HG03442 (cell line): ENCODE measurements around the gene NHS.
"Not testable (repeated sequence)": the region's sequence is repeated elsewhere in the genome, so short reads cannot be mapped to it uniquely, and the experiment has no call there.

Experiments
- ATAC-seq: cut with Tn5 transposase; IDR thresholded peaks from one replicate; pipeline ENCODE4 v1.9.1; 2021; ENCODE audit warnings: mild to moderate bottlenecking, moderate library complexity; ENCODE audit not compliant: unreplicated experiment

NHS gene

GRCh38 chrX:17446269-17446668 lies 71.3 kb downstream of the NHS start:
- ATAC-seq, result not testable (repeated sequence)

- no peak for ATAC-seq
Observed at GRCh38 chrX:17448188-17448587, 73.2 kb downstream of the NHS start.

GRCh38 chrX:17449866-17450265 lies 74.9 kb downstream of the NHS start:
- no peak for ATAC-seq

DNA sequence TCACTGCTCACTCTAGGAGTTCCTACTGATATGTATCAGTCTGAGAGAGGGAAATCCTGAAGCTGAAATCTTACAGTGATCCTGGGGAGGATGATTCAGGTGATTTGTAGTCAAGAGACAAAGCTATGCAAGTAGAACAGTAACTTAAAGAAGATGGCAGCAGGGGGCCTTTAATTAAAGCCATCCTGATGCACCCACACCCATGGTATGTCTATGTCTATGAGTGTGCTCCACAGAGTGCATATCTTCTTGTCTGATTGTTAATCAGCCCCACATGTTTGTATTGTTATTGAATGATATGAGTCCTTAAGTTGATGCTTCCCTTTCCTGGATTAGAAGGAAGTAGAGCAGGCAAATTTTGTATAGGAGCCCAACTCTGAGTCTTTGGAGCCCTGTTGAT lies 78.8 kb downstream of the NHS start:
- no peak for ATAC-seq

DNA sequence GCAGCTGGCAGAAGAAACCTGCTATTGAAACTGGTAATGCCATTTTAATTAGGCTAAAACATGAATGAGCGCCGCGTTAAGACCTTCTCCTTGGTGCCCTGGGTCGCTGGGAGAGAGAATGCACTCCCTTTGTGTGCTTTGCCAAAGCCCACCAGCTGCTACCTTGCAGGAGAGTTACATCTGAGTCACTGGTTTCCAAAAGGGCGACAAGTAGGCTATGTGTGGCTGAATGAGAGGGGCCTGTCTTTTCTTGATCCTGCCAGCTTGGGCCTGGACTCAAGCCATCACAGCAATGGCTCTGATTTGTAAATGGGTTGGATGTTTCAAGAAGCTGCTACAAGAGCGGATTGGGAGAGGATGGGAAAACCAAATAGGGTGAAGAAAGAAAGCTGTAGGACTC lies 81.5 kb downstream of the NHS start:
- ATAC-seq, result no peak

DNA sequence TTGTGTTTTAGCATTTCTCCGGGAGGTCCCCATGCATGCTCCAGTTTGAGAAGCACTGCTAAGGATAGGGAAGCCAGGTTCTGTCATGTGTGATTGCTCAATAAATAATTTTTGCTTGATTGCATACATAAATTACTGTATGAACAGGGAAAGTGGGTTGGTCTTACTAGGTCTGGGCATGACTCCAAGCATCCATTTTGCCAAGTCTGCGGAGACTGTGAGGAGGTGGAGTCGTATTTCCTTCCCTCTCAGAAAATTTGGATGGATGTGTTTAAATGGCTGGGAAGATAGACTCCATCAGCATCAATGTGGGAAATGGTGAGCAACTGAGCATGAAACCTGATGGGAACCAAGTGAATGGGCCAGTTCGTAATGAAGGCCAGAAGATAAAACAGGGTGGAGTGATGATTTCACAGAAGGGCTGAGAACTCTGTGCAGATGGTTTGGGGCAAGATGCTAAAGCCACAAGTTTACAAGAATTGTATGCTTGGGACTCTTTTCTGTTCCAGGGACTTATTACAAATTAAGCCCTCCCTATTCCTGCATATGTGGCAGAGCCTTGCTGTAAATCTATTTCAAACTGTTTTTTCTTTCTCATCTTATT lies 84.1 kb downstream of the NHS start:
- ATAC-seq, result no peak

- ATAC-seq, result no peak
Observed at GRCh38 chrX:17459661-17460060, 84.7 kb downstream of the NHS start.

DNA sequence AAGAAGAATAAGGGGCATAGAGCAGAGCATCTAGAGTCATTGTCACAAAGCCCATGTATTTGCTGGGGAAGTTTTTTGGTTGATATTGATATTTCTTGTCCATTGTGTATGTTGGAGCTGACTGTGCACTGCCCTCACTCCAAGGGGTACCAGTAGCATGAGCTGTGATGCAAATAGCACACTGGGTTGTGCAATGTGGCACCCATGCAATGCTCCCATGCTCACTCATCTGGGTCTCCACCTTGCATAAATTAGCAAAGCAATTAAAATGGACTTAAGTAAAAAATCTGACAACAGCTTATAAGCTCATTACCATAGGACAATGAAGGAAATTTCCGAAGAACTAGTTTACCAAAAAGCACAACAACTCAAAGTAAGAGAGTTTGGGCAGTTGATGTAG lies 87.9 kb downstream of the NHS start:
- no peak for ATAC-seq

DNA sequence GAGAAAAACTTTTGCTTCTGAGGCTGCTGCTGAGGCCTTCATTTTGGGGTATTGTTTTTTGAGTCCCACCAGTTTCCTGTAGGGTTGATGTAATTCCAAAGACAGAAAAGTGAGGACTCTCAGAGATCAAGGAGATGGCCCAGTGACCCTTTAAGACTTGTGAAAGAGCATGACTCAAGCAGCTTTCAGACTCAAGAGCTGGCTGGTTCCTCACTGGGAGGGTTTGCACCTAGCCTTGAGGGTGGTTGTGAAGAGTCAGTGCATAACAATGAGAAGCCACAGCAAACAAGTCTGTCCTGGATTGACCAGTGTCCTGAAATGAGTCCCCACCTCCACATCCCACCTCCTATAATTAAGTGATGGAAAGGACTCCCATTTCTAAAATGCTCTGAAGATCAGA lies 89.2 kb downstream of the NHS start:
- no peak for ATAC-seq

GRCh38 chrX:17465201-17465600 lies 90.2 kb downstream of the NHS start:
- no peak for ATAC-seq

DNA sequence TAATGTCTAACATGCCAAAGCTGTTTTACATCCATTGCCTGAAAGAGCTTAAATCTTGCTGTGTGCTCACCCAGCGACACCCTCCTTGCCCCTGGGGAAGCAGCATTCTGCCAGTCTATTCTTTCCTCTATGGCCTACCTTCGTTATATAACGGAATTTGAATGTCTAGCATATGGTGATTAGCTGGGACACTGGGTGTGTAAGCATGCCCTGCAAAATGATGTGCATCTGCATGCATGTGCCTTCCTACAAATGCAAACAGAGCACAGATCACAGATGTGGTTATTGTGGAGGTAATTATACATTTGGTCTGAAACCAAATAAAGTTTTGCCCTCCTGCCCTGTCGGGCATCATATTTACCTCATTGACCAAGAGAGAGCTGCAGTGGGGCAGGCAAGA lies 90.8 kb downstream of the NHS start:
- ATAC-seq, result no peak

DNA sequence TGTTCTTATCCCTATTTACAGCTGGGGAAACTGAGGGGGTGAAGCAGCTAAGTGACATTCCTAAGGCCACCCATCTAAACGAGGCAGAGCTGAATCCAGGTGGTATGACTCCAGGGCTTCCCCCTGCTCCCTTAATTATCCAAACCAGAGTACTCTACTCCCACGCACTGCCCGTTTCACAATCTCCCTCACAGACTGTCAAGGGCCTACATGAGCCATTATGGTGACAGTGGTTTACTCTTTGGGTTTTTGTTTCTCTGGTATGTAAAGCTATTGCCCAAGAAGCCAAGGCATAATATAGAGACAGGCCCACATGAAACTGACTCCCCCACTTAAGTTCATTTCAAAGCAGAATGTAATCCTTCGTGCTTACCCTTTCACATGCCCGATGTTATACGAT lies 95.1 kb downstream of the NHS start:
- ATAC-seq, result no peak

DNA sequence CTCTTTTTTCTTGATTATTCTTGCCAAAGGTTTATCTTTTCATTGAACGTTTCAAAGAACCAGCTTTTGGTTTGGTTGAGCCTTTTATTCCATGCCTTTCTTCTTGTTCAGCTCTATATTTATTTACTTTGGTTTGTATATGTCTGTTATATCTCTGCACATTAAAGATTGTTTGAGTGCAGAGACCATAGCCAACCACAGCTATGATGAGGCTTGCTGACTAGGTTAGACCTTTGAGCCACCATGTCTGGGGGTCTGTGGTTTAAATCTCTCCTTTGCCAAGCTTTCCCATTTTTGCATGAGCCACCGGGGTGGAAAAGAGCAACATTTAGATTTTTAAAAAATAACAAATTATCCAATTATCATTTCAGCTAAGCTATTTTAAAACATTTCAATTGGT lies 96.1 kb downstream of the NHS start:
- ATAC-seq, result no peak

- ATAC-seq, result no peak
Observed at GRCh38 chrX:17471861-17472260, 96.9 kb downstream of the NHS start.

GRCh38 chrX:17472424-17472823 lies 97.4 kb downstream of the NHS start:
- no peak for ATAC-seq

DNA sequence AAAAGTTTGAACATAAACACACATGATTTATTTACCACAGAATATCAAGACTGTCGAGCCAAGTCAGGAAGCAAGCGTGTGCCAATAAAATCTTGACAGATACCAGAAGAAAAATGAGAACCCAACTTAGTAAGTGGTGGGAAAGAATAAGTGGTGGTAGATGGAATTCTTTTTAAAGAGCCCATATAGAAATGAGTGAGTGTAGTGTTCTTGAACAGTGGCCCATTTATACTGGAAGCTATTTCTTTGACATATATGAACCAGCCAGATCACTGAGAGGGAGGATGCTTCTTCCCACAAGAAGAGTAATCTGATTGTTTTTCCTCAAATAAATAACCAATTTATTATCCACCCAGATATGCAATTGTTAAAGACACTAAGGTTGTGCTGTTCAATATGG lies 98.0 kb downstream of the NHS start:
- ATAC-seq, result no peak

DNA sequence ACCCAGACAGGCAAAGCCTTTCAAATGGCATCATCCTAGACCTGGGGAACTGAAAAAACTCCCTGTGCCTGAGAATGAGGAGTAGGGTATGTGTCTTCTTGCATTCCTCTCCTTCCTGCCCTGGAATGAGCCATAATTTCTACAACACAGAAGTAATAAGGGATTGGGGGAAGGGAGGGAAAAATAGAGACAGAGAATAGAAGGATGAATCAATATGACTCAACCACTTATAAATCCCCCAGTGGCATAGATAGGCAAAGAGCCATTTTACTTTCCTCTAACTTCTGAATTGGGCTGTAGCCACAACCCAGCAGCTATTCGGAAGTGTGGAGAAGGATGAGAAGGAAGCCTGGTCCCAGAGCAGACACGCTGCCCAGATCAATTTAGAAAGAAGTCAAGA lies 99.9 kb downstream of the NHS start:
- no peak for ATAC-seq

GRCh38 chrX:17475449-17476217 lies 100.6 kb downstream of the NHS start:
- ATAC-seq, result no peak

DNA sequence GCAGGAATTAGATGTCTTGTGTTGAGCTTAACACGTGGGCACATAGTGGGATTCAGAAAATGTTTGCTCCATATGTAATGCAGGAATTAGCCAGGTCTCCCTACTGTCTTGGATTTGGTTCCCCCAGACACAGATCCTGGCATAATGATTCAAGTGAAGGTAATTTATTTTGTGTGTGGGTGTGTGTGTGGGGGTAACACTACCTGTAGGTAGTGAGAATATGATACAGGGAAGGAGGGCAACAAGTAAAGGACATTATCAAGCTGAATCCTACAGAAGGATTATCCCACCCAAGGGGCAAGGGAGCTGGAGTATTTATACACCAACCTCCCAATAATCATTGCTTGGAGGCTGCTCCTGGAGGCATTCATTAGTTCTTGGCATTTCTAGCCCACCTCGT lies 101.4 kb downstream of the NHS start:
- no peak for ATAC-seq

- ATAC-seq, result no peak
Observed at GRCh38 chrX:17481086-17481485, 106.1 kb downstream of the NHS start.

DNA sequence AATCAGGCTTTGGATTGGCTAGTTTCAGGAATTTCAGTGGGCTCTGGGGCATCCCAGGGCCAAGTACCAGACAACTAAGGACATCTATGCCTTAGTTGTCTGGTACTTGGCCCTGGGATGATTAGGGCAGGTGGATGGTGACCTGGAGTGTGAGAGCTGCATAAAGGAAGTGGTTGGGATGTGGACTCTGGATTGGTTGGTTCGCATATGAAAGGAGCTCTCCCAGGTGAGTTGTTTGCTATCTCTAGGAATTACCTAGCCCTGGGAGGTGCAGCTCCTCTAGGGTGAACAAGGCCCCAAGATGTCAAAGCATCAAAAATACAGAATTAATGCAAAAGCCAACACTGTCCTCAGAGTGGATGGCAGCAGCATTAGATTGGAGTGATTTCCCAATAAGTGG lies 109.6 kb downstream of the NHS start:
- ATAC-seq, result no peak

DNA sequence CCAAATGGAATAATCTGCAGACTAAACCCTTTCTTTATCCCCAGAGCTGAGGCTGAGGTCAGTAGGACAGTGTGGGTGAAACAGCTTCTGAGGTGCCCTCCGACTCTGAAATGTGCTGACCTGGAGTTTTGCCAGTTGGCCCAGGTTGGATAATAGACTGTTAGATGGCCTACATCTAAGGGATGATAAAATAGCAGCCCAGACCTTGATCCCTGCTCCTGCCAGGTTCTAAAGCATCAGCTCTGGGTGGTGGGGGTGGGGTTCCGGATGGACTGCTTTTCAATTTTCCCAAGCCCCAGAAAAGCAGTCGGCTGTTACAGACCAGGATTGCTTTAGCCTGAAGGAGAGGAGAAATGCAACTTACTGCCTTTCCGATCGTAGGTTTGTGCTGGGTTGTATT lies 110.4 kb downstream of the NHS start:
- no peak for ATAC-seq

- ATAC-seq, result no peak
Observed at GRCh38 chrX:17488036-17488435, 113.0 kb downstream of the NHS start.
